Measurements from ENCODE around the gene DSTN.

Gene DSTN

GRCh38 chr20:17595856-17596255 is 26.0 kb downstream of the DSTN start:
- TF ChIP-seq ZFP30 (CRISPR knock-in tag; IDR thresholded peaks at IDR 0.05) = no peak
- no peak for TF ChIP-seq RARB (CRISPR knock-in tag; IDR thresholded peaks at IDR 0.05)
- no peak for TF ChIP-seq PPARA (CRISPR knock-in tag; IDR thresholded peaks at IDR 0.05; ENCODE audit: borderline replicate concordance)
- no peak for TF ChIP-seq ZNF565 (CRISPR knock-in tag; conservative IDR thresholded peaks at IDR 0.05; ENCODE audit: low read depth)
- TF ChIP-seq ZC3H10 (CRISPR knock-in tag; IDR thresholded peaks at IDR 0.05) = no peak
- no peak for TF ChIP-seq TCF4 (CRISPR knock-in tag; IDR thresholded peaks at IDR 0.05; ENCODE audit: borderline replicate concordance)
- no peak for TF ChIP-seq BACH2 (CRISPR knock-in tag; IDR thresholded peaks at IDR 0.05; ENCODE audit: borderline replicate concordance)
- TF ChIP-seq SNAI2 (CRISPR knock-in tag; IDR thresholded peaks at IDR 0.05) = no peak
- TF ChIP-seq ARNTL (CRISPR knock-in tag; IDR thresholded peaks at IDR 0.05; ENCODE audit: borderline replicate concordance, low read depth) = no peak
- TF ChIP-seq ISL1 (CRISPR knock-in tag; IDR thresholded peaks at IDR 0.05) = no peak
- TF ChIP-seq ZNF70 (CRISPR knock-in tag; IDR thresholded peaks at IDR 0.05) = no peak
- no peak for TF ChIP-seq ZNF8 (CRISPR knock-in tag; IDR thresholded peaks at IDR 0.05)
- TF ChIP-seq TOX (CRISPR knock-in tag; IDR thresholded peaks at IDR 0.05; ENCODE audit: borderline replicate concordance) = no peak
- no peak for TF ChIP-seq CSRNP3 (CRISPR knock-in tag; IDR thresholded peaks at IDR 0.05)
- TF ChIP-seq POU6F1 (CRISPR knock-in tag; IDR thresholded peaks at IDR 0.05; ENCODE audit: borderline replicate concordance, low read depth) = no peak
- no peak for TF ChIP-seq CREB5 (CRISPR knock-in tag; IDR thresholded peaks at IDR 0.05; ENCODE audit: low read depth)
- no peak for TF ChIP-seq PATZ1 (CRISPR knock-in tag; IDR thresholded peaks at IDR 0.05; ENCODE audit: borderline replicate concordance)
- TF ChIP-seq GLIS3 (CRISPR knock-in tag; IDR thresholded peaks at IDR 0.05) = no peak
- TF ChIP-seq ESRRG (CRISPR knock-in tag; IDR thresholded peaks at IDR 0.05) = no peak
- no peak for TF ChIP-seq ZFP3 (CRISPR knock-in tag; IDR thresholded peaks at IDR 0.05)

GRCh38 chr20:17598013-17598550 is 28.2 kb downstream of the DSTN start:
- ATAC-seq = no peak
- TF ChIP-seq ZFP30 (CRISPR knock-in tag; IDR thresholded peaks at IDR 0.05) (no peak), OSR1 (CRISPR knock-in tag; IDR thresholded peaks at IDR 0.05) (no peak), ZNF8 (CRISPR knock-in tag; IDR thresholded peaks at IDR 0.05) (no peak), PPARA (CRISPR knock-in tag; IDR thresholded peaks at IDR 0.05; ENCODE audit: borderline replicate concordance) (no peak), ZNF565 (CRISPR knock-in tag; conservative IDR thresholded peaks at IDR 0.05; ENCODE audit: low read depth) (no peak), POU6F1 (CRISPR knock-in tag; IDR thresholded peaks at IDR 0.05; ENCODE audit: borderline replicate concordance, low read depth) (no peak), ISL1 (CRISPR knock-in tag; IDR thresholded peaks at IDR 0.05) (no peak), TSHZ2 (CRISPR knock-in tag; IDR thresholded peaks at IDR 0.05) (no peak), TCF4 (CRISPR knock-in tag; IDR thresholded peaks at IDR 0.05; ENCODE audit: borderline replicate concordance) (no peak), GLIS3 (CRISPR knock-in tag; IDR thresholded peaks at IDR 0.05) (no peak), SNAI2 (CRISPR knock-in tag; IDR thresholded peaks at IDR 0.05) (no peak), BACH2 (CRISPR knock-in tag; IDR thresholded peaks at IDR 0.05; ENCODE audit: borderline replicate concordance) (no peak), ZNF70 (CRISPR knock-in tag; IDR thresholded peaks at IDR 0.05) (no peak)

More at GRCh38 chr20:17595856-17596255, 26.0 kb downstream of the DSTN start:
- no peak for ATAC-seq
